ENCODE results near the gene FAM135A.
"Not testable (repeated sequence)": the region's sequence is repeated elsewhere in the genome, so short reads cannot be mapped to it uniquely, and the experiment has no call there.

Gene FAM135A

GRCh38 chr6:70459699-70460098, 46.4 kb downstream of the FAM135A start:
- DNase-seq (ENCODE audit: low spot score) = not testable (repeated sequence)

- DNase-seq (ENCODE audit: low spot score) = no peak
These were observed 56.7 kb downstream of the FAM135A start for GRCh38 chr6:70470016-70470415.

GRCh38 chr6:70470510-70470909, 57.2 kb downstream of the FAM135A start:
- not testable (repeated sequence) for DNase-seq (ENCODE audit: low spot score)

- DNase-seq (ENCODE audit: low spot score) = peak; percentile 2
These were observed 61.4 kb downstream of the FAM135A start for GRCh38 chr6:70474751-70475150.

- no peak for DNase-seq (ENCODE audit: low spot score)
These were observed 65.9 kb downstream of the FAM135A start for GRCh38 chr6:70479236-70479635.

GRCh38 chr6:70486638-70487037, 73.3 kb downstream of the FAM135A start:
- not testable (repeated sequence) for DNase-seq (ENCODE audit: low spot score)

GRCh38 chr6:70489364-70489763, 76.1 kb downstream of the FAM135A start:
- no peak for DNase-seq (ENCODE audit: low spot score)

- DNase-seq (ENCODE audit: low spot score) = no peak
These were observed 81.5 kb downstream of the FAM135A start for GRCh38 chr6:70494833-70495232.

- not testable (repeated sequence) for DNase-seq (ENCODE audit: low spot score)
These were observed 82.5 kb downstream of the FAM135A start for GRCh38 chr6:70495790-70496189.

GRCh38 chr6:70502484-70502883, 89.2 kb downstream of the FAM135A start:
- DNase-seq (ENCODE audit: low spot score) = no peak

- DNase-seq (ENCODE audit: low spot score) = no peak
These were observed 90.6 kb downstream of the FAM135A start for GRCh38 chr6:70503813-70504465.

GRCh38 chr6:70506321-70506720, 93.0 kb downstream of the FAM135A start:
- no peak for DNase-seq (ENCODE audit: low spot score)

GRCh38 chr6:70507161-70507560, 93.9 kb downstream of the FAM135A start:
- DNase-seq (ENCODE audit: low spot score) = no peak

- DNase-seq (ENCODE audit: low spot score) = no peak
These were observed 95.6 kb downstream of the FAM135A start for GRCh38 chr6:70508953-70509352.

GRCh38 chr6:70510600-70510999, 97.3 kb downstream of the FAM135A start:
- DNase-seq (ENCODE audit: low spot score) = no peak

GRCh38 chr6:70518723-70519122, 105.4 kb downstream of the FAM135A start:
- DNase-seq (ENCODE audit: low spot score) = no peak

GRCh38 chr6:70520575-70520974, 107.3 kb downstream of the FAM135A start:
- DNase-seq (ENCODE audit: low spot score) = peak; percentile 12

- no peak for DNase-seq (ENCODE audit: low spot score)
These were observed 111.5 kb downstream of the FAM135A start for GRCh38 chr6:70524721-70525286.

- no peak for DNase-seq (ENCODE audit: low spot score)
These were observed 113.9 kb downstream of the FAM135A start for GRCh38 chr6:70527071-70527737.

GRCh38 chr6:70530023-70530422, 116.7 kb downstream of the FAM135A start:
- no peak for DNase-seq (ENCODE audit: low spot score)

- no peak for DNase-seq (ENCODE audit: low spot score)
These were observed 117.8 kb downstream of the FAM135A start for GRCh38 chr6:70531133-70531532.

GRCh38 chr6:70537266-70537665, 124.0 kb downstream of the FAM135A start:
- DNase-seq (ENCODE audit: low spot score) = no peak

- no peak for DNase-seq (ENCODE audit: low spot score)
These were observed 125.1 kb downstream of the FAM135A start for GRCh38 chr6:70538376-70538775.
